Stimulated activated CD4-positive, alpha-beta T cell treated with anti-CD3 and anti-CD28 coated beads, TNF-alpha, amount 100 ng/mL, for 4 hours (primary cell): ENCODE measurements around the gene LCE3B.

ENCODE experiments used
- DNase-seq, 3 experiments: peaks; one replicate each; pipeline ENCODE4 v3.0.0-alpha.2; 2020; ENCODE audit warnings: low read depth in 3 of 3

The LCE3B gene

GRCh38 chr1:152658649-152659048, 45.0 kb downstream of the LCE3B start:
- DNase-seq: no peak

- DNase-seq: no peak
These were observed 49.5 kb downstream of the LCE3B start, which contains the start of gene LCE2D for GRCh38 chr1:152663098-152663497. LCE2D (plus strand) TSS chr1:152663380; CDS start chr1:152664106, 726 bp downstream.
